ENCODE measurements around the gene PELI2. TPM values are rescaled to one million over a fixed set of nuclear protein-coding genes. Genes with fewer than 3 reads are reported as not detected.

PELI2 gene
- total and polyA plus RNA-seq, 3 experiments from 2014 or later, result 1.0 to 3.3 (median 2.7) TPM

- Mint-ChIP-seq H3K27ac (no peak overlapping the region), H3K27me3 (peaks cover 6 to 50% of the 10 kb centered on the region in 2 donors), H3K36me3 (peaks cover 0 to 6% (median 1%) of the 10 kb centered on the region in 3 donors), H3K4me1 (peaks cover 37 to 44% (median 41%) of the 10 kb centered on the region in 3 donors), H3K9me3 (no peaks in the 10 kb centered on the region), H3K4me3 (peak overlapping the region in 2 of 7 donors; percentile 5 to 32)
- H3K4me3 ChIP-seq (ENCODE audit: low read length), result no peak overlapping the region
- H3K27me3 ChIP-seq (ENCODE audit: insufficient read depth, low read length, poor library complexity, severe bottlenecking), result no peaks in the 10 kb centered on the region
- H3K27ac ChIP-seq (ENCODE audit: low read depth, low read length), result no peak overlapping the region
- peaks cover 23% of the 10 kb centered on the region for H3K4me1 ChIP-seq (ENCODE audit: insufficient read depth, low read length)
- H3K9me3 ChIP-seq (ENCODE audit: low read length), result no peaks in the 10 kb centered on the region
- CTCF ChIA-PET, result no interaction called here
- POLR2A ChIA-PET, result no interaction called here
- no peaks in the 10 kb centered on the region for H3K36me3 ChIP-seq (ENCODE audit: insufficient read depth, low read length)
- no peak for DNase-seq
These were observed 3.6 kb downstream of the PELI2 start for GRCh38 chr14:56121816-56122215.

GRCh38 chr14:56122301-56122700, 4.1 kb downstream of the PELI2 start:
- H3K27ac ChIP-seq (ENCODE audit: low read depth, low read length), result no peak overlapping the region
- H3K36me3 ChIP-seq (ENCODE audit: insufficient read depth, low read length), result no peaks in the 10 kb centered on the region
- peaks cover 19% of the 10 kb centered on the region for H3K4me1 ChIP-seq (ENCODE audit: insufficient read depth, low read length)
- Mint-ChIP-seq H3K27me3 (peaks cover 6 to 54% of the 10 kb centered on the region in 2 donors), H3K4me3 (no peak overlapping the region), H3K36me3 (peaks cover 0 to 6% (median 1%) of the 10 kb centered on the region in 3 donors), H3K27ac (no peak overlapping the region), H3K9me3 (no peaks in the 10 kb centered on the region), H3K4me1 (peaks cover 35 to 44% (median 40%) of the 10 kb centered on the region in 3 donors)
- POLR2A ChIA-PET, result no interaction called here
- CTCF ChIA-PET, result no interaction called here
- no peak overlapping the region for H3K4me3 ChIP-seq (ENCODE audit: low read length)
- no peaks in the 10 kb centered on the region for H3K27me3 ChIP-seq (ENCODE audit: insufficient read depth, low read length, poor library complexity, severe bottlenecking)
- H3K9me3 ChIP-seq (ENCODE audit: low read length), result no peaks in the 10 kb centered on the region
- DNase-seq, result no peak

- Mint-ChIP-seq H3K4me3 (no peak overlapping the region), H3K36me3 (peaks cover 0 to 3% (median 2%) of the 10 kb centered on the region in 3 donors), H3K27ac (no peak overlapping the region), H3K4me1 (peaks cover 30 to 39% (median 35%) of the 10 kb centered on the region in 3 donors), H3K27me3 (peaks cover 6 to 65% of the 10 kb centered on the region in 2 donors), H3K9me3 (no peaks in the 10 kb centered on the region)
- Histone ChIP-seq H3K4me3 (ENCODE audit: low read length) (no peak overlapping the region), H3K27ac (ENCODE audit: low read depth, low read length) (no peak overlapping the region), H3K9me3 (ENCODE audit: low read length) (no peaks in the 10 kb centered on the region), H3K36me3 (ENCODE audit: insufficient read depth, low read length) (no peaks in the 10 kb centered on the region), H3K4me1 (ENCODE audit: insufficient read depth, low read length) (peaks cover 14% of the 10 kb centered on the region), H3K27me3 (ENCODE audit: insufficient read depth, low read length, poor library complexity, severe bottlenecking) (no peaks in the 10 kb centered on the region)
- ChIA-PET CTCF (no interaction called here), POLR2A (no interaction called here)
- DNase-seq, result no peak
These were observed 6.1 kb downstream of the PELI2 start for GRCh38 chr14:56124327-56124726.

GRCh38 chr14:56125772-56126636, 7.8 kb downstream of the PELI2 start:
- no peak overlapping the region for H3K4me3 Mint-ChIP-seq
- no peaks in the 10 kb centered on the region for H3K9me3 Mint-ChIP-seq
- Histone ChIP-seq H3K27me3 (ENCODE audit: insufficient read depth, low read length, poor library complexity, severe bottlenecking) (no peaks in the 10 kb centered on the region), H3K4me3 (ENCODE audit: low read length) (no peak overlapping the region), H3K27ac (ENCODE audit: low read depth, low read length) (no peak overlapping the region), H3K9me3 (ENCODE audit: low read length) (no peaks in the 10 kb centered on the region), H3K36me3 (ENCODE audit: insufficient read depth, low read length) (no peaks in the 10 kb centered on the region), H3K4me1 (ENCODE audit: insufficient read depth, low read length) (no peaks in the 10 kb centered on the region)
- CTCF ChIA-PET, result interaction anchor here (0.7 kb wide), 1 partner anchor 11 kb away, joined by 3 read pairs; no protein-coding TSS in a partner anchor
- H3K27me3 Mint-ChIP-seq, result peaks cover 0 to 58% of the 10 kb centered on the region in 2 donors
- H3K4me1 Mint-ChIP-seq, result peaks cover 13 to 34% (median 28%) of the 10 kb centered on the region in 3 donors
- POLR2A ChIA-PET, result no interaction called here
- no peak for DNase-seq
- no peak overlapping the region for H3K27ac Mint-ChIP-seq
- H3K36me3 Mint-ChIP-seq, result peaks cover 0 to 3% (median 0%) of the 10 kb centered on the region in 3 donors

- H3K4me3 Mint-ChIP-seq, result no peak overlapping the region
- H3K4me1 Mint-ChIP-seq, result peaks cover 12 to 35% (median 31%) of the 10 kb centered on the region in 3 donors
- H3K9me3 Mint-ChIP-seq, result no peaks in the 10 kb centered on the region
- H3K36me3 Mint-ChIP-seq, result peaks cover 0 to 3% (median 0%) of the 10 kb centered on the region in 3 donors
- no peaks in the 10 kb centered on the region for H3K9me3 ChIP-seq (ENCODE audit: low read length)
- H3K4me3 ChIP-seq (ENCODE audit: low read length), result no peak overlapping the region
- H3K4me1 ChIP-seq (ENCODE audit: insufficient read depth, low read length), result no peaks in the 10 kb centered on the region
- CTCF ChIA-PET, result no interaction called here
- H3K27me3 Mint-ChIP-seq, result peaks cover 0 to 54% of the 10 kb centered on the region in 2 donors
- no peaks in the 10 kb centered on the region for H3K36me3 ChIP-seq (ENCODE audit: insufficient read depth, low read length)
- DNase-seq, result no peak
- no peaks in the 10 kb centered on the region for H3K27me3 ChIP-seq (ENCODE audit: insufficient read depth, low read length, poor library complexity, severe bottlenecking)
- POLR2A ChIA-PET, result no interaction called here
- H3K27ac ChIP-seq (ENCODE audit: low read depth, low read length), result no peak overlapping the region
- H3K27ac Mint-ChIP-seq, result no peak overlapping the region
These were observed 8.4 kb downstream of the PELI2 start for GRCh38 chr14:56126637-56126913.

GRCh38 chr14:56127156-56127555, 8.9 kb downstream of the PELI2 start:
- no peaks in the 10 kb centered on the region for H3K27me3 ChIP-seq (ENCODE audit: insufficient read depth, low read length, poor library complexity, severe bottlenecking)
- ChIA-PET CTCF (no interaction called here), POLR2A (no interaction called here)
- H3K27ac ChIP-seq (ENCODE audit: low read depth, low read length), result no peak overlapping the region
- Mint-ChIP-seq H3K27ac (no peak overlapping the region), H3K4me3 (no peak overlapping the region), H3K27me3 (peaks cover 0 to 53% of the 10 kb centered on the region in 2 donors), H3K36me3 (peaks cover 0 to 3% (median 0%) of the 10 kb centered on the region in 3 donors), H3K9me3 (no peaks in the 10 kb centered on the region), H3K4me1 (peaks cover 13 to 38% (median 35%) of the 10 kb centered on the region in 3 donors)
- no peak overlapping the region for H3K4me3 ChIP-seq (ENCODE audit: low read length)
- no peaks in the 10 kb centered on the region for H3K36me3 ChIP-seq (ENCODE audit: insufficient read depth, low read length)
- no peaks in the 10 kb centered on the region for H3K9me3 ChIP-seq (ENCODE audit: low read length)
- H3K4me1 ChIP-seq (ENCODE audit: insufficient read depth, low read length), result no peaks in the 10 kb centered on the region
- DNase-seq, result no peak

- Mint-ChIP-seq H3K27me3 (peaks cover 0 to 40% of the 10 kb centered on the region in 2 donors), H3K4me3 (no peak overlapping the region), H3K27ac (no peak overlapping the region), H3K36me3 (peaks cover 0 to 1% (median 0%) of the 10 kb centered on the region in 3 donors), H3K4me1 (peaks cover 11 to 33% (median 31%) of the 10 kb centered on the region in 3 donors), H3K9me3 (no peaks in the 10 kb centered on the region)
- H3K4me3 ChIP-seq (ENCODE audit: low read length), result no peak overlapping the region
- no peak overlapping the region for H3K27ac ChIP-seq (ENCODE audit: low read depth, low read length)
- no peak for DNase-seq
- no peaks in the 10 kb centered on the region for H3K4me1 ChIP-seq (ENCODE audit: insufficient read depth, low read length)
- no peaks in the 10 kb centered on the region for H3K36me3 ChIP-seq (ENCODE audit: insufficient read depth, low read length)
- CTCF ChIA-PET, result no interaction called here
- POLR2A ChIA-PET, result no interaction called here
- no peaks in the 10 kb centered on the region for H3K9me3 ChIP-seq (ENCODE audit: low read length)
- H3K27me3 ChIP-seq (ENCODE audit: insufficient read depth, low read length, poor library complexity, severe bottlenecking), result peaks cover 5% of the 10 kb centered on the region
These were observed 10.9 kb downstream of the PELI2 start for GRCh38 chr14:56129092-56129491.

- no peak for DNase-seq
- Histone ChIP-seq H3K4me1 (ENCODE audit: insufficient read depth, low read length) (no peaks in the 10 kb centered on the region), H3K36me3 (ENCODE audit: insufficient read depth, low read length) (no peaks in the 10 kb centered on the region), H3K9me3 (ENCODE audit: low read length) (no peaks in the 10 kb centered on the region), H3K4me3 (ENCODE audit: low read length) (no peak overlapping the region), H3K27ac (ENCODE audit: low read depth, low read length) (no peak overlapping the region), H3K27me3 (ENCODE audit: insufficient read depth, low read length, poor library complexity, severe bottlenecking) (peaks cover 5% of the 10 kb centered on the region)
- Mint-ChIP-seq H3K36me3 (peaks cover 0 to 1% (median 0%) of the 10 kb centered on the region in 3 donors), H3K27ac (no peak overlapping the region), H3K27me3 (peaks cover 0 to 41% of the 10 kb centered on the region in 2 donors), H3K4me1 (peaks cover 9 to 33% (median 32%) of the 10 kb centered on the region in 3 donors), H3K4me3 (no peak overlapping the region), H3K9me3 (no peaks in the 10 kb centered on the region)
- ChIA-PET POLR2A (no interaction called here), CTCF (no interaction called here)
These were observed 11.7 kb downstream of the PELI2 start for GRCh38 chr14:56129933-56130332.
